Measurements from ENCODE around the gene RSBN1. TPM values are rescaled to one million over a fixed set of nuclear protein-coding genes. Genes with fewer than 3 reads are reported as not detected.
A peak's percentile ranks its signal among the peaks of the same experiment; 100 is the strongest.
"Not testable (repeated sequence)": the region's sequence is repeated elsewhere in the genome, so short reads cannot be mapped to it uniquely, and the experiment has no call there.

The RSBN1 gene
- total and polyA plus RNA-seq, 8 donors = 15.6 to 26.8 (median 23.8) TPM

DNA sequence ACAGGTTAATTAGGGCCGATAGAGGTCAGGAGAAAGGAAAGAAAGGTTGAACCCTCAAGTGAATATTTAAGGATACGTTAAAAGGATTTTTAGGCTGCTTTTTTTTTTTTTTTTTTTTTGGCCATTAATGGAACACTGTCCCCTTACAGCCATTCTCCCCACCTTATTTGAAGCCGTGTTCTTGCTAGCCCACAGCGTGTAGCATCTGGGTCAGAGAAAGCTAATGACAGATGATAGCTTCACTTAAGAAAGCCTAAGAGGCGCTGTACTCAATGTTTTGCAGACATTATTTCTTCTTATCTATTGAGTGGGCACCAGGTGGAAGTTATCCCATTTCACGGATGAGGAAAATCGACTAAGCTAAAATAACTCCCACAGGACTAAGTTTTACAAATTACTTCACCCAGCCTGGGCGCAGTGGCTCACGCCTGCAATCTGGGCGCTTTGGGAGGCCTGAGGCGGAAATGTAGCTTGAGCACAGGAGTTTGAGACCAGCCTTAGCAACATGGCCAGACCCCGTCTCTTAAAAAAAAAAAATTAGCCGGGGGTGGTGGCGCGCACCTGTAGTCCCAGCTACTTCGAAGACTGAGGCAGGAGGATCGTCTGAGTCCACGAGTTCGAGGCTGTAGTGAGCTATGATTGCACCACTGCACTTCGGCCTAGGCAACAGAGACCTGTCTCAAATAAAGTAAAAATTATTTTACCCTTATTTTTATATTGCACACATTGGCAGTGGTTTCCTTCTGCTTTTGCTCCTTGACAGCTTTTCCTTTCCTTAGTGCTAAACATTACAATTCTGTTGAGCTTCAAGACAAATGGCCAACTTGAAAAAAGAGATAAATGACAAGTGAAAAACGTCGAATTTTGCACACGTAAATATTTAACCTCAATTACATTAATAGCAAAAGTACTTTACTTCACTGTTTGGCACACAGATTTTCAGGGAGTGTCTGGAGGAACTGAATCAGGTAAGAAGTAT is 51.9 kb downstream of the RSBN1 start:
- Histone ChIP-seq H3K36me3 (peaks cover 0 to 6% of the 10 kb centered on the region in 2 donors), H3K4me1 (peaks cover 10 to 32% of the 10 kb centered on the region in 2 donors), H3K9me3 (no peaks in the 10 kb centered on the region), H3K27ac (peak overlapping the region; percentile 98 to 99), H3K4me3 (peak overlapping the region; percentile 86 to 95), H3K27me3 (no peaks in the 10 kb centered on the region)
- DNase-seq (no peak), ATAC-seq (no peak)
- TF ChIP-seq, protein P1, sequence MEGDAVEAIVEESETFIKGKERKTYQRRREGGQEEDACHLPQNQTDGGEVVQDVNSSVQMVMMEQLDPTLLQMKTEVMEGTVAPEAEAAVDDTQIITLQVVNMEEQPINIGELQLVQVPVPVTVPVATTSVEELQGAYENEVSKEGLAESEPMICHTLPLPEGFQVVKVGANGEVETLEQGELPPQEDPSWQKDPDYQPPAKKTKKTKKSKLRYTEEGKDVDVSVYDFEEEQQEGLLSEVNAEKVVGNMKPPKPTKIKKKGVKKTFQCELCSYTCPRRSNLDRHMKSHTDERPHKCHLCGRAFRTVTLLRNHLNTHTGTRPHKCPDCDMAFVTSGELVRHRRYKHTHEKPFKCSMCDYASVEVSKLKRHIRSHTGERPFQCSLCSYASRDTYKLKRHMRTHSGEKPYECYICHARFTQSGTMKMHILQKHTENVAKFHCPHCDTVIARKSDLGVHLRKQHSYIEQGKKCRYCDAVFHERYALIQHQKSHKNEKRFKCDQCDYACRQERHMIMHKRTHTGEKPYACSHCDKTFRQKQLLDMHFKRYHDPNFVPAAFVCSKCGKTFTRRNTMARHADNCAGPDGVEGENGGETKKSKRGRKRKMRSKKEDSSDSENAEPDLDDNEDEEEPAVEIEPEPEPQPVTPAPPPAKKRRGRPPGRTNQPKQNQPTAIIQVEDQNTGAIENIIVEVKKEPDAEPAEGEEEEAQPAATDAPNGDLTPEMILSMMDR (IDR thresholded peaks at IDR 0.05) = no peak
- intact Hi-C loops (cut with DNase I) = no loop called here

DNA sequence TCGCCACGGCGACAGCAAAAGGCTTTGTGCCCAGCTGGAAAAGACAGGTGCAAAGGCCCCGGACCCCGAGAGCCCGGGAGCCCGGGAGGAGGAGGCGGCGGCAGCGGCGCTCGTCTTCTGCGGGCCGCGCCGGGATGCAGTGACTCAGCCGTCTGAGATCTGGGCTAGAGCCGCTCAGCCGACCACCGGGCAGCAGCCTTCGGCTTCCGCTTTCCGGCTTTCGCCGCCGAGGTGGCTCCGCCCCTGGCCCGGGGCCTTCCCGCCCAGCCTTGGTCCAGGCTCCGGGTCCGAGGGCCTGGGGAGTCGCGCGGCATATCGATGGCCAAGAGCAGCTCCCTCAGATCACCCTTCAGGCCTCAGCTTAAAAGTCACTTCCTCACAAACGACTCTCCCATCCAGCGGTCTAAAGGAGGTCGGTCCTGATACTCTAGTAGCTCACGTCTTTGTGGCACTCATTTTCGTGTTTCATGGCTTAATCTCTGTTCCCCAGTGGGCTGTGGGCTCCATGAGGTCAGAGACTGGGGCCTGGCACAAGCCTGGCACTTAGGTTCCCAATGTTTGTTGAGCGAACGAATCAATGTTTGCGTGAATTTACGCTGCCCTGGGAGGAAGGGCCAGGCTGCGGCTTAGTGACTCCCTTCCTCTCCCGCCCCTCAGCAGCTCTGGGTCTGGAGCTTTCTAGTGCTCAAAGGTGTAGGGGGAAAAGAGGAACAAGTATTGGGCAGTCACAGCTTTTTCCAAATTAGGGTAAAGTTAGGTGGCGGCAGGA is 52.8 kb downstream of the RSBN1 start, which contains the start of gene PHTF1:
Gene PHTF1, minus strand, starts transcription at position 154 of the 769 bp plus-strand sequence. CDS start 783 bp downstream, outside the sequence.
- peak; percentile 71 to 97 (median 82) for DNase-seq
- Histone ChIP-seq H3K27me3 (no peaks in the 10 kb centered on the region), H3K36me3 (no peaks in the 10 kb centered on the region), H3K4me3 (peak within 1 kb of the TSS; percentile 86 to 95), H3K4me1 (peaks cover 10 to 32% of the 10 kb centered on the region in 2 donors), H3K9me3 (no peaks in the 10 kb centered on the region), H3K27ac (peak within 1 kb of the TSS; percentile 98 to 99)
- TF ChIP-seq, protein P1 (IDR thresholded peaks at IDR 0.05) = no peak
- peak; percentile 92 for ATAC-seq
- intact Hi-C loops (cut with DNase I) = no loop called here

DNA sequence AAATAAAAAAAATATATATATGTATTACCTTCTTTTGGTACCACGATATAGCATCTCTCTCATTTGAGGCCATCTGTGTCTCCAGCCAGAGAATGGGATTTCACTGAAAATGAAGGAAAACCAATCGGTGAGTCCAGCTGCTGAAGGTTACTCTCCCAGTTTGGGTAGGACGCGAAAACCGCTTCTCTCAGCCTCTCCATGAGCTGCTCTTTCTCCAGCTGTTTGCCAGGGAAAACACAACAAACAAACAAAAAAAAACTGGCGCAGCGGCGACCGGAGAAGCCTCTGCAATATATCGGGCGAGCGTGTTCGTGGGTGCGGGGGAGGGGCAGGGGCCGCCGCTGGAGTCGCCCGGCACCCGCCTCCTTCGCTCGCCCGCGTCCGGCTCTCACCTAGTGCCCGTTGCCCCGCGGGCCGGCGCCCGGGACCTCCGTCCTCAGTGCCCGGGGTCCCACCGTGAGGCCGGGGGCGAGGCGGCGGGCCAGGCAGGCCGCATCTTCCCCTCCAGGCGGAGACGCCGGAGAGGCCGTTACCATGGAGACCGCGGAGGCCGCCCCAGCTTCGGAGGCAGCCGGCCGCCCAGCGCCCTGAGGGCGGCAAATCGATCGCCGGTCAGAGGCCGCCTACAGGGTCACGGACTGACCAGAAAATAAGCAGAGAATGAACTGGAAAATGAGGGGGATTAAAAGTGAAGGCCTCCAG is 53.5 kb downstream of the RSBN1 start:
- ATAC-seq (peak; percentile 81), DNase-seq (peak; percentile 52 to 94 (median 72))
- peaks cover 0 to 6% of the 10 kb centered on the region in 2 donors for H3K36me3 ChIP-seq
- no peaks in the 10 kb centered on the region for H3K9me3 ChIP-seq
- intact Hi-C loops (cut with DNase I) = no loop called here
- peak overlapping the region; percentile 98 to 99 for H3K27ac ChIP-seq
- peaks cover 10 to 32% of the 10 kb centered on the region in 2 donors for H3K4me1 ChIP-seq
- TF ChIP-seq, protein P1 (IDR thresholded peaks at IDR 0.05) = no peak
- peak overlapping the region; percentile 86 to 95 for H3K4me3 ChIP-seq
- no peaks in the 10 kb centered on the region for H3K27me3 ChIP-seq

DNA sequence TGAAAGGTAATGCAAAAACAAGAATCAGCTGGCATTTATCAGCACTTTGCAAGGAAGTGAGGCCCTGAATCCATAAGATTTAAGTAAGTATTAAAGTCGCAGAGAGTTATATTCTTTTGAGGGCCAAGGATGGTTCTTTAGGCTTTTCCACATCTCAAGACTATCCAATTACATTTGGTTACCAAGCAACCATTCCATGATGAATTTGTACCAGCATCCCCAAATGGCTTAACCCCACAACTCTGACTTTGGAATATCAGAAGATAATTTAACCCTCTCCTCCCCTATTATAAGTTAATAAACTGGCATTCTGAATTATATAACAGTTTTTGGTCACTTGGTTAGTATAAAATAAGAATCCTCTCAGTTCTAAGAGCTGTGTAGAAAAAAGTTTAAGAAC is 55.8 kb downstream of the RSBN1 start:
- peaks cover 0 to 18% of the 10 kb centered on the region in 2 donors for H3K36me3 ChIP-seq
- no peaks in the 10 kb centered on the region for H3K9me3 ChIP-seq
- no peaks in the 10 kb centered on the region for H3K27me3 ChIP-seq
- H3K27ac ChIP-seq = no peak overlapping the region
- no peak for ATAC-seq
- intact Hi-C loops (cut with DNase I) = no loop called here
- peaks cover 10 to 32% of the 10 kb centered on the region in 2 donors for H3K4me1 ChIP-seq
- no peak for DNase-seq
- no peak overlapping the region for H3K4me3 ChIP-seq
- TF ChIP-seq, protein P1 (IDR thresholded peaks at IDR 0.05) = no peak

DNA sequence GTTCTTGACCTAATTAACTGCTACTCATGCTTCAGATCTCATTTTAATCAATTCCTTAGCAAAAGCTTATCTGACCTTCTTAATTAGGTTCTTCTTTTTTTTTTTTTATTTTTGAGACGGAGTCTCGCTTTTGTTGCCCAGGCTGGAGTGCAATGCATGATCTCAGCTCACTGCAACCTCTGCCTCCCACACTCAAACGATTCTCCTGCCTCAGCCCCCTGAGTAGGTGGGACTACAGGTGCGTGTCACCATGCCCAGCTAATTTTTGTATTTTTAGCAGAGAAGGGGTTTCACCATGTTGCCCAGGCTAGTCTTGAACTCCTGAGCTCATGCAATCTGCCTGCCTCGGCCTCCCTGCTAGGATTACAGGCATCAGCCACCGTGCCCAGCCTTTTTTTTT is 58.9 kb downstream of the RSBN1 start:
- ATAC-seq; H3K4me3 ChIP-seq; H3K27me3 ChIP-seq; H3K9me3 ChIP-seq; DNase-seq; H3K27ac ChIP-seq; intact Hi-C loops (cut with DNase I): not testable (repeated sequence)
- Histone ChIP-seq H3K4me1 (peaks cover 10 to 21% of the 10 kb centered on the region in 2 donors), H3K36me3 (peaks cover 0 to 42% of the 10 kb centered on the region in 2 donors)

Measured in left lung (tissue), 10 donors.